Activated naive CD4-positive, alpha-beta T cell treated with Interleukin-2 at 50 U/mL for 16 hours (primary cell): ENCODE results near the gene PHC2.

ENCODE experiments used
- DNase-seq: peaks from one replicate; pipeline ENCODE4 v3.0.0-alpha.2; 2020

PHC2 gene

GRCh38 chr1:33329600-33330305 is 101.1 kb downstream of the PHC2 start:
- DNase-seq: no peak

GRCh38 chr1:33328817-33329216 is 102.1 kb downstream of the PHC2 start:
- DNase-seq: no peak

- no peak for DNase-seq
Observed at GRCh38 chr1:33327587-33328325, 103.1 kb downstream of the PHC2 start.

- no peak for DNase-seq
Observed at GRCh38 chr1:33326785-33327184, 104.1 kb downstream of the PHC2 start.

GRCh38 chr1:33324677-33325575 is 106.0 kb downstream of the PHC2 start:
- no peak for DNase-seq

- DNase-seq: no peak
Observed at GRCh38 chr1:33323663-33324477, 107.0 kb downstream of the PHC2 start.

GRCh38 chr1:33322870-33323585 is 107.9 kb downstream of the PHC2 start:
- no peak for DNase-seq

GRCh38 chr1:33322109-33322508 is 108.8 kb downstream of the PHC2 start:
- DNase-seq: no peak

- no peak for DNase-seq
Observed at GRCh38 chr1:33321178-33321577, 109.7 kb downstream of the PHC2 start.

GRCh38 chr1:33320619-33321165 is 110.2 kb downstream of the PHC2 start, which contains the start of gene A3GALT2:
Gene A3GALT2 (minus strand): TSS chr1:33321098. CDS start chr1:33321098, 0 bp downstream.
- no peak for DNase-seq

GRCh38 chr1:33319949-33320618 is 110.8 kb downstream of the PHC2 start:
- no peak for DNase-seq

- no peak for DNase-seq
Observed at GRCh38 chr1:33319186-33319948, 111.5 kb downstream of the PHC2 start.

- DNase-seq: no peak
Observed at GRCh38 chr1:33317946-33318345, 112.9 kb downstream of the PHC2 start.

GRCh38 chr1:33317354-33317753 is 113.5 kb downstream of the PHC2 start:
- DNase-seq: no peak

- no peak for DNase-seq
Observed at GRCh38 chr1:33316601-33317000, 114.3 kb downstream of the PHC2 start.

GRCh38 chr1:33314416-33314815 is 116.5 kb downstream of the PHC2 start:
- no peak for DNase-seq

- DNase-seq: no peak
Observed at GRCh38 chr1:33312413-33312749, 118.5 kb downstream of the PHC2 start.

GRCh38 chr1:33311706-33312412 is 119.0 kb downstream of the PHC2 start:
- no peak for DNase-seq

GRCh38 chr1:33310702-33311101 is 120.2 kb downstream of the PHC2 start:
- no peak for DNase-seq
